WTC11 (cell line): Measurements from ENCODE around the gene CELF4. TPM values are rescaled to one million over a fixed set of nuclear protein-coding genes. Genes with fewer than 3 reads are reported as not detected.

ENCODE experiments used
- ATAC-seq: fragments of 200-7000 bp; cut with Tn5 transposase; 2 replicates; pipeline ENCODE4 v1.10.0; 2021; ENCODE audit warnings: mild to moderate bottlenecking, moderate library complexity
- CTCF ChIA-PET: fragments of 300-600 bp; sonication (Branson Sonifier 250); formaldehyde crosslinking; loops from one replicate; lab custom pipeline; 2021; ENCODE audit warnings: antibody characterized with exemption; lab: Charles Lee
- POLR2A ChIA-PET: fragments of 350-600 bp; sonication (Branson Sonifier 250); formaldehyde crosslinking; loops from one replicate; lab custom pipeline; 2021; ENCODE audit warnings: antibody characterized with exemption; lab: Charles Lee
- DNase-seq: peaks from one replicate; pipeline ENCODE4 v3.0.0; 2021; ENCODE audit warnings: low spot score
- H3K27ac Mint-ChIP-seq: 2 replicates; pipeline ENCODE4 v1.8.0; 2021; ENCODE audit warnings: mixed read lengths
- H3K27me3 Mint-ChIP-seq: 2 replicates; pipeline ENCODE4 v1.8.0; 2021; ENCODE audit warnings: low read depth, mild to moderate bottlenecking, moderate library complexity, mixed read lengths
- H3K36me3 Mint-ChIP-seq: 2 replicates; pipeline ENCODE4 v1.8.0; 2021; ENCODE audit warnings: mixed read lengths
- H3K4me1 Mint-ChIP-seq: 2 replicates; pipeline ENCODE4 v1.8.0; 2022; ENCODE audit warnings: mixed read lengths
- H3K4me3 Mint-ChIP-seq: 2 replicates; pipeline ENCODE4 v1.8.0; 2021; ENCODE audit warnings: mild to moderate bottlenecking, moderate library complexity, mixed read lengths
- H3K9me3 Mint-ChIP-seq: 2 replicates; pipeline ENCODE4 v1.8.0; 2021; ENCODE audit warnings: mixed read lengths
- AR ChIP-seq: fragments of 250-450 bp; sonication (Bioruptor Pico); IDR thresholded peaks from 2 replicates; pipeline ENCODE4 v1.9.0; 2021; ENCODE audit warnings: mild to moderate bottlenecking
- E2F4 ChIP-seq: sonication (generic); formaldehyde crosslinking; IDR thresholded peaks from 2 replicates; pipeline ENCODE4 v1.8.1; 2022; ENCODE audit warnings: low read depth, mild to moderate bottlenecking, moderate library complexity, missing genetic modification reagents, borderline replicate concordance
- ERG ChIP-seq: fragments of 250-450 bp; sonication (Bioruptor Pico); IDR thresholded peaks from 2 replicates; pipeline ENCODE4 v1.8.0; 2021; ENCODE audit warnings: mild to moderate bottlenecking
- FOXK1 ChIP-seq: sonication (generic); formaldehyde crosslinking; IDR thresholded peaks from 2 replicates; pipeline ENCODE4 v1.8.0; 2022; ENCODE audit warnings: mild to moderate bottlenecking, moderate library complexity, missing genetic modification reagents
- GABPB1 ChIP-seq: sonication (generic); formaldehyde crosslinking; IDR thresholded peaks from 2 replicates; pipeline ENCODE4 v1.8.1; 2023; ENCODE audit warnings: mild to moderate bottlenecking, missing genetic modification reagents
- JAZF1 ChIP-seq: fragments of 250-450 bp; sonication (Bioruptor Pico); IDR thresholded peaks from 2 replicates; pipeline ENCODE4 v1.9.0; 2021; ENCODE audit warnings: moderate library complexity, mild to moderate bottlenecking, inconsistent platforms
- MYBL2 ChIP-seq: sonication (generic); formaldehyde crosslinking; IDR thresholded peaks from 2 replicates; pipeline ENCODE4 v1.8.1; 2023; ENCODE audit warnings: mild to moderate bottlenecking, moderate library complexity, missing genetic modification reagents
- NFATC4 ChIP-seq: fragments of 250-450 bp; sonication (Bioruptor Pico); IDR thresholded peaks from 2 replicates; pipeline ENCODE4 v1.9.0; 2021; ENCODE audit warnings: mild to moderate bottlenecking
- NR2C2 ChIP-seq: sonication (generic); formaldehyde crosslinking; IDR thresholded peaks from 2 replicates; pipeline ENCODE4 v1.8.0; 2022; ENCODE audit warnings: mild to moderate bottlenecking, missing genetic modification reagents
- NR3C1 ChIP-seq: sonication (generic); formaldehyde crosslinking; conservative IDR thresholded peaks from 2 replicates; pipeline ENCODE4 v1.8.1; 2023; ENCODE audit warnings: low read depth, mild to moderate bottlenecking, missing genetic modification reagents
- SP1 ChIP-seq: sonication (generic); formaldehyde crosslinking; conservative IDR thresholded peaks from 2 replicates; pipeline ENCODE4 v1.8.1; 2022; ENCODE audit warnings: missing genetic modification reagents
- USF2 ChIP-seq: sonication (generic); formaldehyde crosslinking; IDR thresholded peaks from 2 replicates; pipeline ENCODE4 v1.8.1; 2023; ENCODE audit warnings: mild to moderate bottlenecking, missing genetic modification reagents, moderate library complexity
- ZNF416 ChIP-seq: fragments of 250-450 bp; sonication (Bioruptor Pico); IDR thresholded peaks from 2 replicates; pipeline ENCODE4 v1.9.0; 2021; ENCODE audit warnings: mild to moderate bottlenecking, inconsistent platforms
- total RNA-seq: library from RNA; stranded (reverse); gene quantifications from 3 replicates; pipeline ENCODE4 v1.2.3, GENCODE V29; 2021
- TF ChIP-seq, protein P1 (sequence below): sonication (generic); formaldehyde crosslinking; IDR thresholded peaks from 2 replicates; pipeline ENCODE4 v1.8.1; 2022; ENCODE audit warnings: missing genetic modification reagents, borderline replicate concordance
- TF ChIP-seq, protein P2 (sequence below): sonication (generic); formaldehyde crosslinking; IDR thresholded peaks from 2 replicates; pipeline ENCODE4 v1.8.1; 2023; ENCODE audit warnings: mild to moderate bottlenecking, moderate library complexity, missing genetic modification reagents
- TF ChIP-seq, protein P3 (sequence below): sonication (generic); formaldehyde crosslinking; conservative IDR thresholded peaks from 2 replicates; pipeline ENCODE4 v1.8.1; 2022; ENCODE audit warnings: mild to moderate bottlenecking, missing genetic modification reagents

CELF4 gene
- total RNA-seq, 1 experiment from 2014 or later, result 2.9 TPM

- Mint-ChIP-seq H3K9me3 (no peaks in the 10 kb centered on the region), H3K4me1 (peaks cover 8% of the 10 kb centered on the region; the same call in 1 of the 2 replicates), H3K36me3 (no peaks in the 10 kb centered on the region), H3K27me3 (0 out of 2 replicates have a peak, but pooled peaks cover 2% of the 10 kb centered on the region)
- no peak for DNase-seq
- TF ChIP-seq JAZF1 (CRISPR knock-in tag), result no peak
- no peak for TF ChIP-seq MYBL2 (CRISPR knock-in tag)
- no peak for TF ChIP-seq SP1
- no peak for TF ChIP-seq FOXK1 (CRISPR knock-in tag)
- TF ChIP-seq GABPB1 (CRISPR knock-in tag), result no peak
- TF ChIP-seq, protein P1, sequence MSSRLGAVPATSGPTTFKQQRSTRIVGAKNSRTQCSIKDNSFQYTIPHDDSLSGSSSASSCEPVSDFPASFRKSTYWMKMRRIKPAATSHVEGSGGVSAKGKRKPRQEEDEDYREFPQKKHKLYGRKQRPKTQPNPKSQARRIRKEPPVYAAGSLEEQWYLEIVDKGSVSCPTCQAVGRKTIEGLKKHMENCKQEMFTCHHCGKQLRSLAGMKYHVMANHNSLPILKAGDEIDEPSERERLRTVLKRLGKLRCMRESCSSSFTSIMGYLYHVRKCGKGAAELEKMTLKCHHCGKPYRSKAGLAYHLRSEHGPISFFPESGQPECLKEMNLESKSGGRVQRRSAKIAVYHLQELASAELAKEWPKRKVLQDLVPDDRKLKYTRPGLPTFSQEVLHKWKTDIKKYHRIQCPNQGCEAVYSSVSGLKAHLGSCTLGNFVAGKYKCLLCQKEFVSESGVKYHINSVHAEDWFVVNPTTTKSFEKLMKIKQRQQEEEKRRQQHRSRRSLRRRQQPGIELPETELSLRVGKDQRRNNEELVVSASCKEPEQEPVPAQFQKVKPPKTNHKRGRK (CRISPR knock-in tag), result no peak
- TF ChIP-seq ZNF416 (CRISPR knock-in tag), result no peak
- no peak for TF ChIP-seq AR (CRISPR knock-in tag)
- no peak for TF ChIP-seq NR3C1 (CRISPR knock-in tag)
- no peak for TF ChIP-seq NR2C2
- no peak for TF ChIP-seq NFATC4
- TF ChIP-seq, all 79 proteins: peak for 0
- Mint-ChIP-seq H3K4me3 (no peak overlapping the region), H3K27ac (no peak overlapping the region)
- ChIA-PET CTCF (no interaction called here), POLR2A (no interaction called here)
- ATAC-seq, result peak; percentile 43; the same call in 1 of the 2 replicates
These were observed 259.2 kb downstream of the CELF4 start for GRCh38 chr18:37306432-37306831.

- TF ChIP-seq USF2 (CRISPR knock-in tag), result no peak
- TF ChIP-seq ERG (CRISPR knock-in tag), result no peak
- TF ChIP-seq JAZF1 (CRISPR knock-in tag), result no peak
- TF ChIP-seq NFATC4, result no peak
- TF ChIP-seq E2F4, result no peak
- TF ChIP-seq, protein P2, sequence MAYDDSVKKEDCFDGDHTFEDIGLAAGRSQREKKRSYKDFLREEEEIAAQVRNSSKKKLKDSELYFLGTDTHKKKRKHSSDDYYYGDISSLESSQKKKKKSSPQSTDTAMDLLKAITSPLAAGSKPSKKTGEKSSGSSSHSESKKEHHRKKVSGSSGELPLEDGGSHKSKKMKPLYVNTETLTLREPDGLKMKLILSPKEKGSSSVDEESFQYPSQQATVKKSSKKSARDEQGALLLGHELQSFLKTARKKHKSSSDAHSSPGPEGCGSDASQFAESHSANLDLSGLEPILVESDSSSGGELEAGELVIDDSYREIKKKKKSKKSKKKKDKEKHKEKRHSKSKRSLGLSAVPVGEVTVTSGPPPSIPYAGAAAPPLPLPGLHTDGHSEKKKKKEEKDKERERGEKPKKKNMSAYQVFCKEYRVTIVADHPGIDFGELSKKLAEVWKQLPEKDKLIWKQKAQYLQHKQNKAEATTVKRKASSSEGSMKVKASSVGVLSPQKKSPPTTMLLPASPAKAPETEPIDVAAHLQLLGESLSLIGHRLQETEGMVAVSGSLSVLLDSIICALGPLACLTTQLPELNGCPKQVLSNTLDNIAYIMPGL (CRISPR knock-in tag), result no peak
- TF ChIP-seq, protein P3, sequence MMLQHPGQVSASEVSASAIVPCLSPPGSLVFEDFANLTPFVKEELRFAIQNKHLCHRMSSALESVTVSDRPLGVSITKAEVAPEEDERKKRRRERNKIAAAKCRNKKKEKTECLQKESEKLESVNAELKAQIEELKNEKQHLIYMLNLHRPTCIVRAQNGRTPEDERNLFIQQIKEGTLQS (CRISPR knock-in tag), result no peak
- TF ChIP-seq, all 79 proteins: peak for 0
- Mint-ChIP-seq H3K27me3 (peaks cover 2% of the 10 kb centered on the region; the same call in 1 of the 2 replicates), H3K27ac (no peak overlapping the region), H3K4me3 (no peak overlapping the region), H3K36me3 (no peaks in the 10 kb centered on the region), H3K4me1 (0 out of 2 replicates have a peak, but pooled peaks cover 4% of the 10 kb centered on the region), H3K9me3 (no peaks in the 10 kb centered on the region)
- POLR2A ChIA-PET, result no interaction called here
- no peak for ATAC-seq
- CTCF ChIA-PET, result interaction anchor here (0.7 to 1.6 kb wide), 4 partner anchors 9 to 286 kb away, joined by 3 to 4 read pairs (median 3); no protein-coding TSS in a partner anchor
- no peak for DNase-seq
These were observed 260.5 kb downstream of the CELF4 start for GRCh38 chr18:37305066-37305465.
